ENCODE measurements around the gene ALOX12B. TPM values are rescaled to one million over a fixed set of nuclear protein-coding genes. Genes with fewer than 3 reads are reported as not detected.

ALOX12B gene
- total and polyA plus RNA-seq, 2 of the 8 experiments (the other 6 are each of a cell fraction or from before 2014, with no cell fraction given): 0.86 TPM; not detected in 1

GRCh38 chr17:8072341-8072728 is 15.2 kb downstream of the ALOX12B start (continued):
- TF ChIP-seq CBX8 (IDR thresholded peaks at IDR 0.05; ENCODE audit: borderline replicate concordance, low read depth, low read length): no peak
